Stimulated activated CD4-positive, alpha-beta T cell treated with anti-CD3 and anti-CD28 coated beads, Interleukin-2, amount 100 ng/mL, for 24 hours (primary cell): ENCODE results near the gene TINAGL1.
"Not testable (repeated sequence)": the region's sequence is repeated elsewhere in the genome, so short reads cannot be mapped to it uniquely, and the experiment has no call there.

Experiments used
- DNase-seq, 2 donors: peaks; one replicate each; pipeline ENCODE4 v3.0.0-alpha.2; 2020

TINAGL1 gene

GRCh38 chr1:31583995-31584868 lies 7.9 kb downstream of the TINAGL1 start:
- DNase-seq: no peak

- no peak for DNase-seq
These were observed 8.8 kb downstream of the TINAGL1 start for GRCh38 chr1:31584869-31585735.

GRCh38 chr1:31585736-31586365 lies 9.5 kb downstream of the TINAGL1 start:
- DNase-seq: no peak

- DNase-seq: no peak
These were observed 10.3 kb downstream of the TINAGL1 start for GRCh38 chr1:31586376-31587327.

GRCh38 chr1:31587328-31587699 lies 11.0 kb downstream of the TINAGL1 start:
- DNase-seq: not testable (repeated sequence)

GRCh38 chr1:31587720-31588423 lies 11.6 kb downstream of the TINAGL1 start:
- peak; percentile 56 to 63 for DNase-seq

- no peak for DNase-seq
These were observed 12.6 kb downstream of the TINAGL1 start for GRCh38 chr1:31588751-31589515.

- DNase-seq: no peak
These were observed 15.2 kb downstream of the TINAGL1 start for GRCh38 chr1:31591425-31592093.

GRCh38 chr1:31592132-31592531 lies 15.8 kb downstream of the TINAGL1 start:
- no peak for DNase-seq

- no peak for DNase-seq
These were observed 16.9 kb downstream of the TINAGL1 start for GRCh38 chr1:31593136-31593665.

- DNase-seq: peak; percentile 61 to 78
These were observed 17.7 kb downstream of the TINAGL1 start for GRCh38 chr1:31593770-31594632.

GRCh38 chr1:31595836-31596736 lies 19.8 kb downstream of the TINAGL1 start:
- DNase-seq: no peak

- no peak for DNase-seq
These were observed 20.4 kb downstream of the TINAGL1 start for GRCh38 chr1:31596737-31597097.

- no peak for DNase-seq
These were observed 22.7 kb downstream of the TINAGL1 start for GRCh38 chr1:31598980-31599379.

- DNase-seq: no peak
These were observed 24.3 kb downstream of the TINAGL1 start for GRCh38 chr1:31600641-31601040.

GRCh38 chr1:31602081-31602480 lies 25.8 kb downstream of the TINAGL1 start:
- DNase-seq: no peak

GRCh38 chr1:31605908-31606427 lies 29.7 kb downstream of the TINAGL1 start:
- peak; percentile 38 to 45 for DNase-seq

- DNase-seq: no peak
These were observed 31.0 kb downstream of the TINAGL1 start for GRCh38 chr1:31607360-31607759.
